Transverse colon (tissue), 4 donors: ENCODE measurements around the gene CASP10. TPM values are rescaled to one million over a fixed set of nuclear protein-coding genes. Genes with fewer than 3 reads are reported as not detected.
"Not testable (repeated sequence)": the region's sequence is repeated elsewhere in the genome, so short reads cannot be mapped to it uniquely, and the experiment has no call there.

ENCODE experiments used
- DNase-seq: peaks from one replicate; pipeline ENCODE4 v3.0.0-alpha.2; 2019
- H3K27ac ChIP-seq, 4 donors: fragments of 200-600 bp; sonication (generic); 2 replicates each; pipeline ENCODE4 v1.5.1; 2016 to 2018; ENCODE audit warnings: inconsistent platforms in 4 of 4
- H3K27me3 ChIP-seq: fragments of 200-600 bp; sonication (generic); 2 replicates; pipeline ENCODE4 v1.5.1; 2017; ENCODE audit warnings: inconsistent platforms
- H3K36me3 ChIP-seq, 4 donors: fragments of 200-600 bp; sonication (generic); 2 replicates each; pipeline ENCODE4 v1.5.1; 2017 to 2019; ENCODE audit warnings: inconsistent platforms in 4 of 4
- H3K4me1 ChIP-seq, 4 donors: fragments of 200-600 bp; sonication (generic); 2 replicates each; pipeline ENCODE4 v1.5.1; 2017 to 2020; ENCODE audit warnings: inconsistent platforms in 4 of 4
- H3K4me3 ChIP-seq, 4 donors: fragments of 200-600 bp; sonication (generic); 1 replicate in 1 of 4; 2 replicates in 3 of 4; pipeline versions ENCODE4 v1.5.1 to v1.6.1; 2017 to 2019; ENCODE audit warnings: inconsistent platforms in 4 of 4
- H3K9me3 ChIP-seq, 2 donors: fragments of 200-600 bp; sonication (generic); 2 replicates each; pipeline ENCODE4 v1.5.1; 2017 to 2019; ENCODE audit warnings: inconsistent platforms in 2 of 2
- CTCF ChIP-seq, 5 experiments: fragments of 200-600 bp in 3 of 5; fragments of 450-650 bp in 2 of 5; sonication (generic) in 3 of 5; IDR thresholded peaks; 1 replicate in 2 of 5; 2 replicates in 3 of 5; pipeline ENCODE4 v1.5.1; 2016 to 2017; ENCODE audit warnings: antibody characterized with exemption in 5 of 5, inconsistent platforms in 3 of 5, mild to moderate bottlenecking in 2 of 5, moderate library complexity in 1 of 5
- EP300 ChIP-seq: sonication (generic); formaldehyde crosslinking; IDR thresholded peaks from one replicate; pipeline ENCODE4 v1.6.1; 2017; ENCODE audit warnings: antibody characterized with exemption, low read depth
- POLR2A ChIP-seq: fragments of 450-650 bp; IDR thresholded peaks from one replicate; pipeline ENCODE4 v1.6.1; 2016; ENCODE audit warnings: antibody characterized with exemption, mild to moderate bottlenecking, moderate library complexity
- POLR2AphosphoS5 ChIP-seq, 3 donors: sonication (generic); formaldehyde crosslinking; IDR thresholded peaks; one replicate each; pipeline ENCODE4 v1.6.1; 2016; ENCODE audit warnings: antibody characterized with exemption in 3 of 3
- WGBS, 2 donors: methylation state at CpG; one replicate each; pipeline ENCODE4 v1.1.5; 2018; ENCODE audit warnings: low coverage in 1 of 2; 5-methylcytosine and 5-hydroxymethylcytosine counted together
- in situ Hi-C, 4 donors: fragments of 200-750 bp; cut with MboI; loops; one replicate each; pipeline versions ENCODE4 v1.15.0 to v1.15.1; 2017; ENCODE audit warnings: low sequenced_read_pairs in 3 of 4, low pct_ligation_motif_present in 1 of 4, low pct_unique_long_range_greater_than_20kb in 1 of 4
- intact Hi-C: fragments of 100-400 bp; cut with DNase I; formaldehyde crosslinking; loops from one replicate; pipeline ENCODE4 v1.15.1; 2023; ENCODE audit warnings: low total_unique reads
- total RNA-seq, 4 donors: library from RNA; depleted of rRNA; stranded (reverse); fragments of >200 nt; gene quantifications; one replicate each; pipeline ENCODE4 v1.1.0, GENCODE V29; 2016

Gene CASP10
- total RNA-seq, 4 donors from 2014 or later, result 4.8 to 68.4 (median 38.1) TPM

GRCh38 chr2:201157694-201158093, 25.2 kb upstream of the CASP10 start:
- Histone ChIP-seq H3K9me3 (no peaks in the 10 kb centered on the region), H3K27me3 (no peaks in the 10 kb centered on the region), H3K27ac (peak overlapping the region; percentile 62 to 79 (median 72)), H3K4me1 (peaks cover 10 to 43% (median 17%) of the 10 kb centered on the region in 4 donors), H3K4me3 (no peak overlapping the region), H3K36me3 (peaks cover 0 to 62% (median 30%) of the 10 kb centered on the region in 4 donors)
- no peak for TF ChIP-seq CTCF (IDR thresholded peaks at IDR 0.05)
- peak in 2 of 3 donors; percentile 5 to 29 for TF ChIP-seq POLR2AphosphoS5 (IDR thresholded peaks at IDR 0.05)
- intact Hi-C loops, result no loop called here
- in situ Hi-C loops, result loop anchor here in 1 of 4 donors (25.0 kb wide), 1 partner anchor 245 kb away; no protein-coding TSS in a partner anchor
- 33 to 60% methylated on average over 1 to 4 of the region's 4 CpGs for WGBS, 2 donors
- peak; percentile 28 for DNase-seq

GRCh38 chr2:201158111-201158929, 24.6 kb upstream of the CASP10 start:
- no peaks in the 10 kb centered on the region for H3K9me3 ChIP-seq
- in situ Hi-C loops, result loop anchor here in 1 of 4 donors (25.0 kb wide), 1 partner anchor 246 kb away; no protein-coding TSS in a partner anchor
- no peak overlapping the region for H3K4me3 ChIP-seq
- intact Hi-C loops, result no loop called here
- peak overlapping the region; percentile 62 to 79 (median 72) for H3K27ac ChIP-seq
- H3K27me3 ChIP-seq, result no peaks in the 10 kb centered on the region
- H3K4me1 ChIP-seq, result peaks cover 10 to 38% (median 17%) of the 10 kb centered on the region in 4 donors
- peaks cover 0 to 62% (median 32%) of the 10 kb centered on the region in 4 donors for H3K36me3 ChIP-seq
- 34 to 48% methylated on average over 5 of the region's 5 CpGs for WGBS, 2 donors
- peak; percentile 33 for TF ChIP-seq POLR2A
- peak in 2 of 3 donors; percentile 52 to 74 for TF ChIP-seq POLR2AphosphoS5 (IDR thresholded peaks at IDR 0.05)
- TF ChIP-seq CTCF (IDR thresholded peaks at IDR 0.05), result peak; percentile 43 to 76 (median 58)
- no peak for TF ChIP-seq EP300
- DNase-seq, result peak; percentile 66

GRCh38 chr2:201164166-201164565, 18.8 kb upstream of the CASP10 start:
- Histone ChIP-seq H3K4me3 (no peak overlapping the region), H3K27me3 (no peaks in the 10 kb centered on the region), H3K9me3 (no peaks in the 10 kb centered on the region), H3K4me1 (no peaks in the 10 kb centered on the region), H3K36me3 (peaks cover 0 to 65% (median 34%) of the 10 kb centered on the region in 4 donors), H3K27ac (no peak overlapping the region)
- 100% methylated on average over 1 of the region's 1 CpG; no CpG with 5 or more reads in 1 of the 2 donors for WGBS, 2 donors
- no peak for DNase-seq
- in situ Hi-C loops, result loop anchor here in 1 of 4 donors (25.0 kb wide), 1 partner anchor 252 kb away; no protein-coding TSS in a partner anchor
- intact Hi-C loops, result no loop called here
- no peak for TF ChIP-seq POLR2AphosphoS5 (IDR thresholded peaks at IDR 0.05)
- TF ChIP-seq POLR2A, result no peak
- no peak for TF ChIP-seq EP300
- no peak for TF ChIP-seq CTCF (IDR thresholded peaks at IDR 0.05)

GRCh38 chr2:201167546-201167945, 15.4 kb upstream of the CASP10 start:
- no peak for TF ChIP-seq CTCF (IDR thresholded peaks at IDR 0.05)
- no peak for TF ChIP-seq POLR2AphosphoS5 (IDR thresholded peaks at IDR 0.05)
- TF ChIP-seq EP300, result no peak
- TF ChIP-seq POLR2A, result no peak
- H3K36me3 ChIP-seq, result peaks cover 0 to 35% (median 18%) of the 10 kb centered on the region in 4 donors
- DNase-seq, result no peak
- 97 to 100% methylated on average over 3 of the region's 3 CpGs for WGBS, 2 donors
- no peaks in the 10 kb centered on the region for H3K27me3 ChIP-seq
- no peak overlapping the region for H3K27ac ChIP-seq
- H3K9me3 ChIP-seq, result no peaks in the 10 kb centered on the region
- in situ Hi-C loops (loop anchor here in 1 of 4 donors (25.0 kb wide), 1 partner anchor 255 kb away; no protein-coding TSS in a partner anchor), intact Hi-C loops (no loop called here)
- H3K4me3 ChIP-seq, result no peak overlapping the region
- peaks cover 0 to 5% (median 4%) of the 10 kb centered on the region in 4 donors for H3K4me1 ChIP-seq

GRCh38 chr2:201168496-201168895, 14.4 kb upstream of the CASP10 start:
- in situ Hi-C loops, result loop anchor here in 1 of 4 donors (25.0 kb wide), 1 partner anchor 256 kb away; no protein-coding TSS in a partner anchor
- H3K36me3 ChIP-seq, result peaks cover 0 to 26% (median 14%) of the 10 kb centered on the region in 4 donors
- WGBS, 2 donors, result 62 to 100% methylated on average over 1 of the region's 1 CpG
- H3K4me3 ChIP-seq, intact Hi-C loops, H3K9me3 ChIP-seq, H3K4me1 ChIP-seq, H3K27ac ChIP-seq, DNase-seq, H3K27me3 ChIP-seq: not testable (repeated sequence)
